Thyroid gland (tissue), 4 donors: ENCODE results near the gene LSM4.

Experiments used
- CTCF ChIP-seq, 6 experiments: fragments of 200-600 bp in 3 of 6; fragments of 450-650 bp in 3 of 6; sonication (generic) in 3 of 6; IDR thresholded peaks; one replicate each; pipeline ENCODE4 v1.5.1; 2016 to 2019; ENCODE audit warnings: antibody characterized with exemption in 6 of 6, mild to moderate bottlenecking in 2 of 6, inconsistent platforms in 1 of 6, moderate library complexity in 1 of 6
- POLR2A ChIP-seq, 2 donors: fragments of 450-650 bp; IDR thresholded peaks; one replicate each; pipeline ENCODE4 v1.6.1; 2017; ENCODE audit warnings: antibody characterized with exemption in 2 of 2, mild to moderate bottlenecking in 2 of 2, moderate library complexity in 1 of 2

GRCh38 chr19:18357041-18357440, 34.2 kb upstream of the LSM4 start:
- TF ChIP-seq POLR2A (IDR thresholded peaks at IDR 0.05) (no peak), CTCF (IDR thresholded peaks at IDR 0.05) (no peak)
